SK-N-MC (cell line): ENCODE measurements around the gene TSHZ3.

Experiments used
- DNase-seq: peaks from one replicate; pipeline ENCODE4 v3.0.0-alpha.2; 2011; ENCODE audit warnings: low read depth, low spot score
- H3K27ac ChIP-seq: fragments of 200-600 bp; sonication (generic); 2 replicates; pipeline ENCODE4 v1.5.1; 2016; ENCODE audit warnings: mixed run types
- H3K36me3 ChIP-seq: fragments of 200-600 bp; sonication (generic); 2 replicates; pipeline ENCODE4 v1.6.1; 2017; ENCODE audit warnings: antibody characterized with exemption, low read length, mixed read lengths; ENCODE audit not compliant: insufficient read depth
- H3K4me3 ChIP-seq: fragments of 200-600 bp; sonication (generic); 2 replicates; pipeline ENCODE4 v1.5.1; 2016
- H3K9ac ChIP-seq: fragments of 200-600 bp; sonication (generic); 2 replicates; pipeline ENCODE4 v1.8.0; 2017; ENCODE audit warnings: mixed run types, mixed read lengths; ENCODE audit not compliant: insufficient read length
- H3K9me3 ChIP-seq: fragments of 200-600 bp; sonication (generic); 2 replicates; pipeline ENCODE4 v1.6.1; 2017; ENCODE audit warnings: low read depth, mild to moderate bottlenecking, antibody characterized with exemption, low read length, moderate library complexity, mixed read lengths
- EZH2 ChIP-seq: fragments of 200-600 bp; sonication (generic); IDR thresholded peaks from one replicate; pipeline ENCODE4 v1.6.1; 2017; ENCODE audit warnings: antibody characterized with exemption
- FOXP2 ChIP-seq: optimal IDR thresholded peaks from 2 replicates; pipeline ENCODE3; 2011; ENCODE audit warnings: mild to moderate bottlenecking, moderate library complexity; ENCODE audit not compliant: insufficient read depth; ENCODE audit errors: extremely low read length, control extremely low read depth
- POLR2AphosphoS5 ChIP-seq: IDR thresholded peaks from 2 replicates; pipeline ENCODE4 v1.6.1; 2012; ENCODE audit warnings: mild to moderate bottlenecking, low read depth, low read length, borderline replicate concordance

TSHZ3 gene

GRCh38 chr19:31263328-31263727 is 85.9 kb downstream of the TSHZ3 start:
- Histone ChIP-seq H3K9ac (no peak overlapping the region), H3K9me3 (no peaks in the 10 kb centered on the region), H3K27ac (peak overlapping the region; percentile 96; the same call in 1 of the 2 replicates), H3K36me3 (no peaks in the 10 kb centered on the region), H3K4me3 (no peak overlapping the region)
- TF ChIP-seq FOXP2: no peak
- TF ChIP-seq EZH2: no peak
- TF ChIP-seq POLR2AphosphoS5: no peak
- DNase-seq: no peak

DNA sequence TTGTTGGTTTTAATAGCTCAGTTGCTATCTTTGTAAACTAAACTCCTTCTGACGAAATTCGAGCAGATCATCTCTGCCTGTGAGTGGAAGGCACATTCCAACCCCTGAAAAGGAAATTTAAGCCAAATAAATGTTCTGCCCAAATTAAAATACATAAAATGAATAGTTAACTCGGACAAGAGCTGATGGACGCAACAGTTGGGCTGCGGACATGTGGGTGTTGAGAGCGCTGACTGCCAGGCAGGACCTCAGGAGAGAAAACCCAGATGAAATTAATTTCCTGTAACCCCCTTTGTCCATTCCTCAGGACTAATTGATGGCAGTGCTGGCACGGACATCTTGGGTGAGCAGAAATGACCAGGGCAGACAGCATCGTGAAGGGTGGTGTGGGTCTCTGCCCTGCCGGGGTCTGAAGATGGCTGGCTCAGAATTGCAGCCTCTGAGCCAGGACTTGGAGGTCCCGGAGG is 86.5 kb downstream of the TSHZ3 start:
- Histone ChIP-seq H3K9me3 (no peaks in the 10 kb centered on the region), H3K4me3 (peak overlapping the region; percentile 65), H3K36me3 (no peaks in the 10 kb centered on the region), H3K9ac (peak overlapping the region; percentile 42), H3K27ac (peak overlapping the region; percentile 96)
- DNase-seq: no peak
- TF ChIP-seq FOXP2 (no peak), EZH2 (no peak)

DNA sequence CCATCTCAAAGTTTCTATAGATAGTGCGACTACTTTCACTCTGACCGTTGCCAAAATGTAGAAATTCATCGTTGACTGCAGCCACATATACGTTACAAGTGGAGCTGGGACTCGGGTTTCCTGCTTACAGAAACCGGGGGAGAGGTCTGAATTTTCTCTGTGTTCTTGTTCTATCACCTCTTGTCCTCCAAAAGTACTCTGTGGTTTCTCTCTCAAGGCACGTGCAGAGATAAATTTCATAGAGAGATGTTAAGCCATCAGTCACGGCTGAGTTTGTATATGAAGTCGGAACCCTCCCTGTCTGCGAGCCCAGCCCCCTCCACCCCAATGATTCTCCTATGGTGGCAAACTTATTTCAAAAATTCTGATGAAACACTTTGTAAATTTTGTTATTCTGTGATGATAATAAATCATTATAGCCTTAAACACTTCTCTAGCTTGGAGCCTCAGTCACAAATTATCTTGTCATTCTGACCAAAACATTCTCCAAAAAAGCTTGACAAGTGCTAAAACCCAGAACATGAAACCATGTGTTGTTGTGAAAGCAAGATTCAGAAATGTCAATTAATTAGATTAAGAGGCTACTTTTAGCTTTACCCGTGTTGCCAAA is 87.5 kb downstream of the TSHZ3 start:
- Histone ChIP-seq H3K9me3 (no peaks in the 10 kb centered on the region), H3K27ac (peak overlapping the region; percentile 96), H3K4me3 (peak overlapping the region; percentile 65), H3K36me3 (no peaks in the 10 kb centered on the region), H3K9ac (peak overlapping the region; percentile 42)
- peak; percentile 28 for DNase-seq
- TF ChIP-seq POLR2AphosphoS5 (no peak), FOXP2 (no peak), EZH2 (no peak)

- DNase-seq: no peak
- Histone ChIP-seq H3K4me3 (peak overlapping the region; percentile 65), H3K36me3 (no peaks in the 10 kb centered on the region), H3K9me3 (no peaks in the 10 kb centered on the region), H3K27ac (peak overlapping the region; percentile 96), H3K9ac (peak overlapping the region; percentile 42)
- TF ChIP-seq POLR2AphosphoS5 (no peak), EZH2 (no peak), FOXP2 (no peak)
Measured at GRCh38 chr19:31261019-31261602, 88.1 kb downstream of the TSHZ3 start.

- no peaks in the 10 kb centered on the region for H3K36me3 ChIP-seq
- no peak for DNase-seq
- H3K9ac ChIP-seq: peak overlapping the region; percentile 42
- no peaks in the 10 kb centered on the region for H3K9me3 ChIP-seq
- no peak for TF ChIP-seq EZH2
- TF ChIP-seq FOXP2: no peak
- no peak for TF ChIP-seq POLR2AphosphoS5
- H3K27ac ChIP-seq: peak overlapping the region; percentile 96; the same call in 1 of the 2 replicates
- no peak overlapping the region for H3K4me3 ChIP-seq
Measured at GRCh38 chr19:31260171-31260933, 88.9 kb downstream of the TSHZ3 start.

GRCh38 chr19:31258211-31259052 is 90.8 kb downstream of the TSHZ3 start:
- H3K9me3 ChIP-seq: no peaks in the 10 kb centered on the region
- H3K27ac ChIP-seq: no peak overlapping the region
- no peak overlapping the region for H3K4me3 ChIP-seq
- no peak for TF ChIP-seq FOXP2
- TF ChIP-seq EZH2: no peak
- no peak for TF ChIP-seq POLR2AphosphoS5
- no peak overlapping the region for H3K9ac ChIP-seq
- H3K36me3 ChIP-seq: no peaks in the 10 kb centered on the region
- no peak for DNase-seq

DNA sequence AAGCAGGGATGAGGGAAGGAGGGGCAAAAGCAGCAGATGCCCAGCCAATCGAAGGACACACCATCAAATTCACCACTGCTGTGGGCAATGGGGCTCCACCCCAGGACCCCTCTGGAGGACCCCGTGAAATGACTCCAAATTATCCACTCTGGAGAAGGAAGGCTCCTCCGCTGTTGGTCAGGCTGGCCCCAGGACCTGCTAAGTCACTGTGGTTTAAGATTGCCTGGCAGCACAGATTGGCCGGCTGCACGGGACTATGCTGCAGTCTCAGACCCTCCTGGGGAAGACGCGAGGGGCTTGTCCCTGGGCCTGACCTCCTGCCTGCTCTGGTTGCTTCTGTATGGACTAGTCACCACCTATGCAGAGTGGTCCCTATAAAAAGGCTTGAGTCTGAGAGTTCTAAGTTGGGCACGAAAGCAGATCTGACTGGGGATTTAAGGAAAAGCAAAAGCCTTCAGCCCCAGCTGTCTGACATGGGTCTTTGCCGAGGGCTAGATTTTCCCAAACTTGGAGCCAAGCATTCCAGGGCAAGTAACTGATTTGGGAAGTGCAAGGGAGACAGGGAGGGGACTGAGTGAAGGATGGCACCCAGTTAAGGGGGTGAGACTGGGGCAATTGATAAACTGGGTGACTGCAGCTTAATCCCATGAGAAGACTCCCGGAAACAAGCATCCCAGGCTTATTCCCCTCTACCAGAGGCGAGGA is 91.7 kb downstream of the TSHZ3 start:
- no peak for DNase-seq
- TF ChIP-seq FOXP2: no peak
- TF ChIP-seq EZH2: no peak
- no peak for TF ChIP-seq POLR2AphosphoS5

DNA sequence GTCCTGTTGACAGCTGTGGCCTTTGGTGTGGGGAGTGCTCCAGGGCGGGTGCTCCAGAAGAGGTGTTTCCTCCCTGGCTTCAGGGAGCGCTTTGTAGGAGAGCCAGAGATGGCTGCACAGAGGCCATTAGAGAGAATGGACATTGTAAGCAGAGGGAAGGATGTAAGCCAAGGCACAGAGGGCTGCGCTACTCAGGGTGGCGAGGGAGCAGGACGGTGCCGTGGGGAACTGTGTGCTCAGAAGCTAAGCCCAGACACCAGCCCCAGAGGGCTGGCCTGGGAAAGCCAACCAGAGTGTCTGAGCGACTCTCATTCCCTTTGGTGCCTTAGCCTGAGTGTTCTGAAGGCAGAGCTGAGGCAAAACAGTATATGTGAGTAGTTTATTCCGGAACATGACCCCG is 92.2 kb downstream of the TSHZ3 start:
- TF ChIP-seq POLR2AphosphoS5 (no peak), FOXP2 (no peak), EZH2 (no peak)
- H3K9me3 ChIP-seq: no peaks in the 10 kb centered on the region
- no peak overlapping the region for H3K4me3 ChIP-seq
- H3K9ac ChIP-seq: no peak overlapping the region
- no peak overlapping the region for H3K27ac ChIP-seq
- H3K36me3 ChIP-seq: no peaks in the 10 kb centered on the region
- no peak for DNase-seq

More for the DNA sequence above, 91.7 kb downstream of the TSHZ3 start:
- no peaks in the 10 kb centered on the region for H3K9me3 ChIP-seq
- H3K9ac ChIP-seq: no peak overlapping the region
- no peak overlapping the region for H3K27ac ChIP-seq
- no peaks in the 10 kb centered on the region for H3K36me3 ChIP-seq
- H3K4me3 ChIP-seq: no peak overlapping the region
